Cardiac fibroblast (primary cell): ENCODE measurements around the gene NT5DC2.
A peak's percentile ranks its signal among the peaks of the same experiment; 100 is the strongest.

Experiments used
- DNase-seq, 2 donors: peaks; one replicate each; pipeline versions ENCODE4 v3.0.0 to v3.0.0-alpha.2; 2010; ENCODE audit warnings: low read depth in 2 of 2
- H3K4me3 ChIP-seq, 2 donors: replicated peaks in 1 of 2; 1 replicate in 1 of 2; 2 replicates in 1 of 2; pipeline ENCODE4 v1.5.1; 2011; ENCODE audit warnings: low read depth in 2 of 2, low read length in 2 of 2, mild to moderate bottlenecking in 2 of 2, moderate library complexity in 1 of 2
- TF ChIP-seq, protein P1 (sequence below): IDR thresholded peaks from one replicate; pipeline ENCODE4 v1.5.1; 2011; ENCODE audit warnings: low read depth, mild to moderate bottlenecking, low read length, inconsistent platforms

The NT5DC2 gene

DNA sequence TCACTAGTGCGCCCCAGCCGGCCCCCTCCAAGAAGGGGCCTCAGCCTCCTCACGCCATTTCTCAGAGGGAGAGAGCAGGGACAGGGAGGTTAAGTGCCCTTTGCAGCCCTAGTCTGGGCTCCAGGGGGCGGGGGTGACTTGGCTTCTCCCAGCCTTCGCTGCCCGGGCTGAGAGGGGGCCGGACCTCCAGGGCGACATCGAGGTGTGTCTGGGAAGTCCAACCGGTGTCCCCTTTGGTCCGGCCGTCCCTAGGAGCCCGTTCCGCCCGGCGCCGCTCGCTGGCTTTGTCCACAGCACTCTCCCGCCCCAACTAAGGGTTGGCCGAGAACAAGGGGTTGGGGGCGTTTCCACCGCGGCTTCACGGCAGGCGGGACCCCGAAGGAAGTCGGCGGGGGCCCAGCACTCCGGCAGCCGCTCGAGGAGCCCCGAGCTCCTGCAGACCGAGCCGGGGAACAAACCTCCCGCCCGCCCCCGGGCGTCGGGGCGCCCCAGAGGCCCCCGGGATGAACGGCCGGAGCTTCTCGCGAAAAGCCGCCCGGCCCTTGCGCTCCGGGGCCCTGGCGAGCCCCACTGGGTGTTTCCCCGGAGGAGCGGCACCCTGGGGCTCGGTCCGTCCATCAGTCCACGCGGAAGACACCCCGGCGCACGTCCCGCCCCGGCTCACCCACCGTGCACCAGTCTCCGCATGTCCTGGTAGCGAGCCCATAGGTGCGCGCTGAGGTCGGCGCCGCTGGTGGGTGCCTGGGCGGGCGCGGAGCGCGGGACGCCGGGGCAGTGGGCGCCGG is 627 bp downstream of the NT5DC2 start:
- DNase-seq: peak in 1 of 2 donors; percentile 30
- TF ChIP-seq, protein P1, sequence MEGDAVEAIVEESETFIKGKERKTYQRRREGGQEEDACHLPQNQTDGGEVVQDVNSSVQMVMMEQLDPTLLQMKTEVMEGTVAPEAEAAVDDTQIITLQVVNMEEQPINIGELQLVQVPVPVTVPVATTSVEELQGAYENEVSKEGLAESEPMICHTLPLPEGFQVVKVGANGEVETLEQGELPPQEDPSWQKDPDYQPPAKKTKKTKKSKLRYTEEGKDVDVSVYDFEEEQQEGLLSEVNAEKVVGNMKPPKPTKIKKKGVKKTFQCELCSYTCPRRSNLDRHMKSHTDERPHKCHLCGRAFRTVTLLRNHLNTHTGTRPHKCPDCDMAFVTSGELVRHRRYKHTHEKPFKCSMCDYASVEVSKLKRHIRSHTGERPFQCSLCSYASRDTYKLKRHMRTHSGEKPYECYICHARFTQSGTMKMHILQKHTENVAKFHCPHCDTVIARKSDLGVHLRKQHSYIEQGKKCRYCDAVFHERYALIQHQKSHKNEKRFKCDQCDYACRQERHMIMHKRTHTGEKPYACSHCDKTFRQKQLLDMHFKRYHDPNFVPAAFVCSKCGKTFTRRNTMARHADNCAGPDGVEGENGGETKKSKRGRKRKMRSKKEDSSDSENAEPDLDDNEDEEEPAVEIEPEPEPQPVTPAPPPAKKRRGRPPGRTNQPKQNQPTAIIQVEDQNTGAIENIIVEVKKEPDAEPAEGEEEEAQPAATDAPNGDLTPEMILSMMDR: no peak
- peak overlapping the region; percentile 69 to 80 for H3K4me3 ChIP-seq

DNA sequence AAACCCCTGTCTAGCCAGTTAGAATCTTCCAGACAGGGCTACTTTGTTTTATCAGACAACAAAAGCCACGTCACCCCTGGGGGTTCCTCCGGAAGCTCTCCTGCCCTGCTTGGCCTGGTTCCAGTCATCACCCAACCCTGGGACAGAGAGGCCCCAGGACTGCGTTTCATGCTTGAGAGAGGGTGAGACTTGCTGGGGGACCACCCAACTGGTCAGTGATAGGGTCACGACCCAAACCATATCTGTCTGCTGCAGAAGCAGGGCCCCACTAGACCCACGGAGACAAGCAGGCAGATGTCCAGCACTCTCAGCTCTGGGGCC is 1.2 kb downstream of the NT5DC2 start:
- TF ChIP-seq, protein P1: no peak
- DNase-seq: peak; percentile 74 to 80
- H3K4me3 ChIP-seq: peak overlapping the region; percentile 69 to 80

DNA sequence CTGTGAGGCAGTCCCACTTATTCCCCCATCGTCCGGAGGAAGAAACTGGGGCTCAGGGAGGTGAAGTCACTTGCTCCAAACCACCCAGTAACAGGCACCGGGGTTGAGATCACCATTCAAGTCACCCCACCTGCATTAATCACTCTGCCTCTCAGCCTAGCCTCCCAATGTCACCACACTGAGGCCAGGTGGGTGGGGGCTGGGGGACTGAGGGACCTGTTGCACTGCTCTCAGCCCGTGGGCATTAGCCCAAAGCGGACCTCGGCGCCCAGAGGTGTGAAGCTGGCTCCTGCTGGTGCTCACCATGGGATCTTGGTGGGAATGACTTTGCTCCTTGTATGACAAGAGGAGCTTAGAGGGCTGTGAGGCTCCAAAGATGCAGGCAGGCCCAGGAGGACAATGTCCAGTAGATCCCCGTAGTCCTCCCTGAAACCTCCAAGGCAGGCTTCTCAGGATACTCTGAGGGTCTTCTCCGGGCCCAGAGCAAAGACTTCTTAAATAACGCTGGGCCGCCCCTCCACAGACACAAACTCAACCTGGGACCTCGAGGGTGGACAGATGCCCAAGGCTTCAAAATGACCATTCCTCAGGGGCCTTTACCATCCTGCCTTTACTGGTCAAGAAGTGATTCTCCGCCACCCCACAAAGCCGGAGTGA is 1.7 kb downstream of the NT5DC2 start:
- TF ChIP-seq, protein P1: no peak
- DNase-seq: peak in 1 of 2 donors; percentile 8
- H3K4me3 ChIP-seq: peak overlapping the region; percentile 69 to 80

DNA sequence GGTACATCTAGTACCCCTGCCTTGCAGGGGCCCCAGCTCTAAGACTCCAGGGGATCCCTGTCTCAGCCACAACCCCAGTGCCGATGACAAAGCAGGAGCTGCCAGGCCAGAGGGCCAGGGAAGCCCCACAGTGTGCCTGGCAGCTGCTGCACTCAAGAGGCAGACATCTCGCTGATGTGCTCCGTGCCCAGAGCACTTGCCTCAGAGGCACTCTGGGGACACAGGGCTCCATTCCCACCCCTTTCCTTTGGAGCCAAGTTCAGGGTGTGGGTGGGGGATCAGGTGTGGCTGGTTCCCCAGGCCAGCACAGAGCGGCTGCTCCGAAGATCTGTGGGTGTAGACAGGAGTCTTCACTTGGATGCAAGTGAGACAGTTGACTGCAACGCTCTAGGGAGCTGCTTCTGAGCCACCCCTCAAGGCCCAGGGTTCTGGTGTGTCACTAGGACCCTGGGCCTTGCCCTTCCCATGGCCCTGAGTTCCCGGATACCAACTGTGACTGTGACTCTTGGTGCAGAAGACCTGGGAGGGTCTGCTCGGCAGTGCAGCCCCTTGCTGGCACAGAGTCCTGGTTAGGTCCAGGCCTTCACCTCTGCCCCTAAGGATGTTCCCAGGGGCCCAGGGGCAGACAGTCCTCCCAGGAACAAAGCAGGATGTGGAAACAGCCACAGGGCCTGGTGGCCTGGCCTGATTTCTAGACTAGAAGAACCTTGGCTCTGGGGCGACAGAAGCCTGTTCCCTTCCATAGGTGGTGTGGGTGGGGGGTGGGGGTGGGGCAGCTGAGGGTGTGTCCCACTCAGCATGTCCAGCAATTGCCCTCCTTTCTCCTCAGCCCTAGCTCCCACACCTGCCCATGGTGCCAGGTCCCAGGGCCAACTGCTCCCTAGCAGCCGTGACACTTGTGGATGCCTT is 2.5 kb downstream of the NT5DC2 start:
- TF ChIP-seq, protein P1: no peak
- peak overlapping the region in 1 of 2 donors; percentile 80 for H3K4me3 ChIP-seq
- DNase-seq: no peak

DNA sequence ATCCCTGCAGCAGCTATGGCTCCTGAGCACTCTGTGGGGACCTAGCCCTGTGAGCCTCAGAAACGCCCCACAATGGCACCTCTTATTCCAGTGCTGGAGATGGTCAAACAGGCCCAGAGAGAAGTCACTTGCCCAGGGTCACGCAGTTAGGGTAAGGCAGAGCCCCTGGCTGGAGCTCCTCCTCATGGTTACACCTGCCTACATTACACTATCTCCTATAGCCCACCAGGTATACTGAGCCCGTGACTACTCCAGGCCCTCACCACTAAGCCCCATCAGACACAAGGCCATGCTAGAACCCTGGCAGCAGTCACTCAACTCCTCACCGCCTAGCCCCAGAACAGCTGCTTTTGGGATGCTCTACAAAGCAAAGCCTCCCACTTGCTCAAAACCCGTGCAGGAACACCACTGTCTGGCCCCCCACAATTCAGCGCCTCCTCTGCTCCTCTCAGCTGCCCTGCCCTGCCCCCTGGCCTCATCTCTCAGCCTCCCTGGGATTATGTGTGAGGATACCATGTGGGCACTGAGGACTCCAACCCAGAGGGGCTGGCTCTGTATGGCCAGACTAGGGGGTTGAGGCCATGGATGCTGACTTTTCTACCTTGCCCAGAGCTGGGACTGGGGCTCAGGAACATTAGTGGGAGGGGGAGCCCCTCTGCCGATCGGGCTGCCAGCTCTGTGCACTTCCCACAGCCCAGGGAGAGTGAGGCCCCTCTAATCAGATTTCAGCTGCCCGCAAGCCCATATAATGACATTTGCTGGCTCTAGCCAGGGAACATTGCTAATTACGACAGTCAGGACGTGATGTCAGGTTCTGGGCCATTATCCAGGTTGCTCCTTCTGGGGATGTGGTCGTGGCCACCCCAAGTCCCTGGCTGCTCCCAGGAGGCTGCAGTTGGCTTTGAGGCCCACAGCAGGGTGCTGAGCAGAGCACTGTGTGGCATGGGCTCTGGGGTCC is 4.0 kb downstream of the NT5DC2 start:
- peak; percentile 69 to 88 for DNase-seq

More for the DNA sequence above, 4.0 kb downstream of the NT5DC2 start:
- TF ChIP-seq, protein P1: no peak
- H3K4me3 ChIP-seq: no peak overlapping the region
